K562 (cell line): ENCODE data around the gene SCPEP1. TPM values are rescaled to one million over a fixed set of nuclear protein-coding genes. Genes with fewer than 3 reads are reported as not detected.
A peak's percentile ranks its signal among the peaks of the same experiment; 100 is the strongest.

Experiments used
- CBFA2T2 ChIP-seq: fragments of 450-650 bp; conservative IDR thresholded peaks from 2 replicates; pipeline ENCODE4 v1.6.1; 2017; ENCODE audit warnings: mild to moderate bottlenecking
- CEBPB ChIP-seq: fragments of 450-650 bp; IDR thresholded peaks from 2 replicates; pipeline ENCODE4 v1.6.1; 2016; ENCODE audit warnings: missing genetic modification characterization, missing compliant biosample characterization
- EP400 ChIP-seq: fragments of 450-650 bp; IDR thresholded peaks from 2 replicates; pipeline ENCODE4 v1.6.1; 2017; ENCODE audit warnings: antibody characterized with exemption, mild to moderate bottlenecking, moderate library complexity
- FOXK2 ChIP-seq, 2 experiments: fragments of 450-650 bp; IDR thresholded peaks in 1 of 2; conservative IDR thresholded peaks in 1 of 2; 2 replicates each; pipeline ENCODE4 v1.6.1; 2016; ENCODE audit warnings: low read depth in 2 of 2, mild to moderate bottlenecking in 1 of 2
- GABPA ChIP-seq: fragments of 200-800 bp; sonication (Bioruptor generic); conservative IDR thresholded peaks from 2 replicates; pipeline ENCODE4 v1.6.1; 2016; ENCODE audit warnings: low read depth, missing genetic modification characterization, missing compliant biosample characterization
- HMGN3 ChIP-seq: IDR thresholded peaks from 2 replicates; pipeline ENCODE4 v1.6.1; 2011; ENCODE audit warnings: borderline replicate concordance, low read depth, mild to moderate bottlenecking, mixed read lengths, low read length; ENCODE audit not compliant: insufficient read length; ENCODE audit errors: extremely low read depth
- MYC ChIP-seq, 2 experiments: fragments of 250-450 bp in 1 of 2; sonication (Bioruptor Pico) in 1 of 2; IDR thresholded peaks; 2 replicates each; pipeline versions ENCODE4 v1.5.1 to v1.6.1; 2012 to 2021; ENCODE audit warnings: low read depth in 2 of 2, borderline replicate concordance in 1 of 2, improper control_type of control experiment in 1 of 2, low read length in 1 of 2, mild to moderate bottlenecking in 1 of 2, moderate library complexity in 1 of 2
- POLR2H ChIP-seq: IDR thresholded peaks from 2 replicates; pipeline ENCODE4 v1.6.1; 2016; ENCODE audit warnings: missing genetic modification characterization, low read depth, mild to moderate bottlenecking, control low read depth, missing compliant biosample characterization, moderate library complexity
- PTRF ChIP-seq: fragments of 450-650 bp; IDR thresholded peaks from 2 replicates; pipeline ENCODE4 v1.6.1; 2016; ENCODE audit warnings: mild to moderate bottlenecking, missing genetic modification characterization, missing compliant biosample characterization
- RAD51 ChIP-seq: fragments of 450-650 bp; IDR thresholded peaks from 2 replicates; pipeline ENCODE4 v1.7.1; 2016; ENCODE audit warnings: low read depth, mild to moderate bottlenecking, borderline replicate concordance
- RBFOX2 ChIP-seq: fragments of 200-400 bp; formaldehyde crosslinking; IDR thresholded peaks from 2 replicates; pipeline ENCODE4 v1.6.1; 2017; ENCODE audit warnings: low read depth, mild to moderate bottlenecking, low read length, moderate library complexity
- TCF3 ChIP-seq: sonication (generic); formaldehyde crosslinking; IDR thresholded peaks from 2 replicates; pipeline ENCODE4 v1.4.0; 2020; ENCODE audit warnings: mild to moderate bottlenecking, missing genetic modification reagents
- TFAM ChIP-seq: fragments of 250-450 bp; sonication (Bioruptor Pico); conservative IDR thresholded peaks from 2 replicates; pipeline ENCODE4 v1.5.0; 2021; ENCODE audit warnings: mild to moderate bottlenecking, moderate library complexity
- TOE1 ChIP-seq, 2 experiments: fragments of 450-650 bp in 1 of 2; sonication (generic) in 1 of 2; formaldehyde crosslinking in 1 of 2; IDR thresholded peaks; 2 replicates each; pipeline versions ENCODE4 v1.7.1 to v1.8.0; 2016 to 2022; ENCODE audit warnings: borderline replicate concordance in 2 of 2, mild to moderate bottlenecking in 2 of 2, antibody characterized with exemption in 1 of 2, inconsistent platforms in 1 of 2, low read depth in 1 of 2, missing genetic modification reagents in 1 of 2, moderate library complexity in 1 of 2
- YY1 ChIP-seq, 3 experiments: IDR thresholded peaks; 2 replicates each; pipeline ENCODE4 v1.6.1; 2011; ENCODE audit warnings: low read length in 2 of 3, mild to moderate bottlenecking in 2 of 3, moderate library complexity in 2 of 3, borderline replicate concordance in 1 of 3, control low read depth in 1 of 3, low read depth in 1 of 3; ENCODE audit not compliant: insufficient read depth in 3 of 3, insufficient replicate concordance in 2 of 3, control insufficient read depth in 1 of 3, insufficient read length in 1 of 3; ENCODE audit errors: extremely low read depth in 1 of 3
- ZNF561 ChIP-seq: fragments of 450-650 bp; formaldehyde crosslinking; conservative IDR thresholded peaks from 2 replicates; pipeline ENCODE4 v1.4.0; 2020; ENCODE audit warnings: mild to moderate bottlenecking, moderate library complexity
- ZNF75A ChIP-seq: fragments of 450-650 bp; formaldehyde crosslinking; IDR thresholded peaks from 2 replicates; pipeline ENCODE4 v1.4.0; 2020; ENCODE audit warnings: mild to moderate bottlenecking
- ZNF764 ChIP-seq: fragments of 250-450 bp; sonication (Bioruptor Pico); IDR thresholded peaks from 2 replicates; pipeline ENCODE4 v1.4.0; 2020; ENCODE audit warnings: low read depth, mild to moderate bottlenecking, moderate library complexity
- polyA plus RNA-seq, 8 experiments: library from polyadenylated mRNA; depleted of rRNA in 4 of 8; stranded (reverse) in 5 of 8; unstranded in 3 of 8; fragments of >200 nt; fragmentation: Nextera tagmentation in 2 of 8; fragmentation: Illumina TruSeq in 1 of 8; extraction: Ambion mirVana in 2 of 8; extraction: Trizol in 1 of 8; gene quantifications; 2 replicates each; pipeline versions ENCODE4 v1.2.1 to v1.2.3, GENCODE V29; 2011 to 2014; ENCODE audit warnings: inconsistent platforms in 1 of 8, missing spikeins in 1 of 8
- total RNA-seq, 7 experiments: library from RNA; depleted of rRNA in 6 of 7; stranded (reverse); fragments of >200 nt in 6 of 7; fragmentation: Illumina TruSeq in 2 of 7; extraction: Trizol in 2 of 7; gene quantifications; 2 replicates each; pipeline versions ENCODE4 v1.2.1 to v1.2.3, GENCODE V29; 2011 to 2021; ENCODE audit warnings: low replicate concordance in 1 of 7
- TF ChIP-seq, protein P1 (sequence below): IDR thresholded peaks from 2 replicates; pipeline ENCODE4 v1.6.1; 2016; ENCODE audit warnings: missing genetic modification characterization, missing compliant biosample characterization
- TF ChIP-seq, protein P2 (sequence below): fragments of 450-650 bp; IDR thresholded peaks from 2 replicates; pipeline ENCODE4 v1.6.1; 2016; ENCODE audit warnings: mild to moderate bottlenecking
- TF ChIP-seq, protein P3 (sequence below): sonication (generic); formaldehyde crosslinking; IDR thresholded peaks from 2 replicates; pipeline ENCODE4 v1.5.0; 2020; ENCODE audit warnings: missing genetic modification reagents

SCPEP1 gene
- total and polyA plus RNA-seq, 9 of the 15 experiments (the other 6 are each of a cell fraction or from before 2014, with no cell fraction given): 5.1 to 14.8 (median 7.2) TPM

DNA sequence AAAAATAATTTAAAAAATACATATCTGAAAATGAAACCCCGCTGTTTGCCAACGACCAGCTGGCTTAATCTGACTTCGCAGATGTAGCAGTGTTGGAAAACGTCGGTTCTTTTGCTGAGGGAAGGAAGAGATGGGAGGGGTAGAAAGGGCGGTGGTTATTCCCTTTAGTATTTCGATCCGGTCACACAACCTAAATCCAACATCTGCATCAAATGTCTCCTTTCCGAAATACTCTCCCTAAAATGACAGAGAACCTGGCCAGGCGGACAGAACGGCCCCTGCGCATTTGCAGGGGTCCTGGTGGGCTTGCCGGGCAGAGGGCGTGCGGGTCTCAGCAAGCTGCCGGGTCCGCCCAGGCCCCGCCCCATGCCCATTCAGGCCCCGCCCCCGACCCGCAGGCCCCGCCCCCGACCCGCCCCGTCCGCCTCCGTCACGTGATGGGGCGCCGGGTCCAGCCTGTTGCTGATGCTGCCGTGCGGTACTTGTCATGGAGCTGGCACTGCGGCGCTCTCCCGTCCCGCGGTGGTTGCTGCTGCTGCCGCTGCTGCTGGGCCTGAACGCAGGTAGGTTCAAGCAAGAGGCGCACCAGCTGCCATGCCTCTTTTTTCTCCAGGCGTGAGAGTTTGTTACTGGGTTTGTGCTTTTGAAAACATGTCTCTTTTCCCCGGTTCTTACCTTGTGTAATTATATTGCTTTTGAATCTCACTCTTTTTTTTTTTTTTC lies at the start of gene SCPEP1 (continued):
- TF ChIP-seq, protein P1, sequence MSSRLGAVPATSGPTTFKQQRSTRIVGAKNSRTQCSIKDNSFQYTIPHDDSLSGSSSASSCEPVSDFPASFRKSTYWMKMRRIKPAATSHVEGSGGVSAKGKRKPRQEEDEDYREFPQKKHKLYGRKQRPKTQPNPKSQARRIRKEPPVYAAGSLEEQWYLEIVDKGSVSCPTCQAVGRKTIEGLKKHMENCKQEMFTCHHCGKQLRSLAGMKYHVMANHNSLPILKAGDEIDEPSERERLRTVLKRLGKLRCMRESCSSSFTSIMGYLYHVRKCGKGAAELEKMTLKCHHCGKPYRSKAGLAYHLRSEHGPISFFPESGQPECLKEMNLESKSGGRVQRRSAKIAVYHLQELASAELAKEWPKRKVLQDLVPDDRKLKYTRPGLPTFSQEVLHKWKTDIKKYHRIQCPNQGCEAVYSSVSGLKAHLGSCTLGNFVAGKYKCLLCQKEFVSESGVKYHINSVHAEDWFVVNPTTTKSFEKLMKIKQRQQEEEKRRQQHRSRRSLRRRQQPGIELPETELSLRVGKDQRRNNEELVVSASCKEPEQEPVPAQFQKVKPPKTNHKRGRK: peak; percentile 91
- TF ChIP-seq, protein P2, sequence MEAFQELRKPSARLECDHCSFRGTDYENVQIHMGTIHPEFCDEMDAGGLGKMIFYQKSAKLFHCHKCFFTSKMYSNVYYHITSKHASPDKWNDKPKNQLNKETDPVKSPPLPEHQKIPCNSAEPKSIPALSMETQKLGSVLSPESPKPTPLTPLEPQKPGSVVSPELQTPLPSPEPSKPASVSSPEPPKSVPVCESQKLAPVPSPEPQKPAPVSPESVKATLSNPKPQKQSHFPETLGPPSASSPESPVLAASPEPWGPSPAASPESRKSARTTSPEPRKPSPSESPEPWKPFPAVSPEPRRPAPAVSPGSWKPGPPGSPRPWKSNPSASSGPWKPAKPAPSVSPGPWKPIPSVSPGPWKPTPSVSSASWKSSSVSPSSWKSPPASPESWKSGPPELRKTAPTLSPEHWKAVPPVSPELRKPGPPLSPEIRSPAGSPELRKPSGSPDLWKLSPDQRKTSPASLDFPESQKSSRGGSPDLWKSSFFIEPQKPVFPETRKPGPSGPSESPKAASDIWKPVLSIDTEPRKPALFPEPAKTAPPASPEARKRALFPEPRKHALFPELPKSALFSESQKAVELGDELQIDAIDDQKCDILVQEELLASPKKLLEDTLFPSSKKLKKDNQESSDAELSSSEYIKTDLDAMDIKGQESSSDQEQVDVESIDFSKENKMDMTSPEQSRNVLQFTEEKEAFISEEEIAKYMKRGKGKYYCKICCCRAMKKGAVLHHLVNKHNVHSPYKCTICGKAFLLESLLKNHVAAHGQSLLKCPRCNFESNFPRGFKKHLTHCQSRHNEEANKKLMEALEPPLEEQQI: no peak
- TF ChIP-seq, protein P3, sequence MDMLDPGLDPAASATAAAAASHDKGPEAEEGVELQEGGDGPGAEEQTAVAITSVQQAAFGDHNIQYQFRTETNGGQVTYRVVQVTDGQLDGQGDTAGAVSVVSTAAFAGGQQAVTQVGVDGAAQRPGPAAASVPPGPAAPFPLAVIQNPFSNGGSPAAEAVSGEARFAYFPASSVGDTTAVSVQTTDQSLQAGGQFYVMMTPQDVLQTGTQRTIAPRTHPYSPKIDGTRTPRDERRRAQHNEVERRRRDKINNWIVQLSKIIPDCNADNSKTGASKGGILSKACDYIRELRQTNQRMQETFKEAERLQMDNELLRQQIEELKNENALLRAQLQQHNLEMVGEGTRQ: peak; percentile 92
- TF ChIP-seq ZNF764 (CRISPR knock-in tag) (no peak), MYC (IDR thresholded peaks at IDR 0.05; ENCODE audit: low read depth, low read length) (0 out of 2 replicates have a peak, but pooled peaks have one; percentile 32), MYC (CRISPR knock-in tag; IDR thresholded peaks at IDR 0.05; ENCODE audit: borderline replicate concordance, low read depth) (no peak), TOE1 (IDR thresholded peaks at IDR 0.05; ENCODE audit: borderline replicate concordance) (peak; percentile 88), TOE1 (CRISPR knock-in tag; IDR thresholded peaks at IDR 0.05; ENCODE audit: borderline replicate concordance, low read depth) (no peak), POLR2H (tag) (peak; percentile 52; the same call in 1 of the 2 replicates), RAD51 (peak; percentile 83), PTRF (no peak), ZNF561 (CRISPR knock-in tag) (no peak), CEBPB (no peak), CBFA2T2 (peak; percentile 35; the same call in 1 of the 2 replicates), ZNF75A (CRISPR knock-in tag) (no peak), EP400 (0 out of 2 replicates have a peak, but pooled peaks have one; percentile 26), FOXK2 (conservative IDR thresholded peaks at IDR 0.05 in 1 of 2, IDR thresholded peaks at IDR 0.05 in 1 of 2; ENCODE audit: low read depth in 2 of 2) (peak in 1 of 2 experiments; percentile 27; a peak in 1 of 4 replicates), TFAM (CRISPR knock-in tag) (no peak), RBFOX2 (peak; percentile 59), YY1 (IDR thresholded peaks at IDR 0.05; ENCODE audit: borderline replicate concordance in 1 of 3, control insufficient read depth in 1 of 3, extremely low read depth in 1 of 3, insufficient read depth in 3 of 3, insufficient read length in 1 of 3, insufficient replicate concordance in 2 of 3, low read depth in 1 of 3, low read length in 2 of 3) (peak in 2 of 3 experiments; percentile 12 to 26), TCF3 (peak; percentile 20; the same call in 1 of the 2 replicates), GABPA (0 out of 2 replicates have a peak, but pooled peaks have one; percentile 12), HMGN3 (peak; percentile 51)
